Mammary epithelial cell (primary cell): ENCODE measurements around the gene IAH1.

Source experiments
- CTCF ChIP-seq, 2 donors: IDR thresholded peaks in 1 of 2; conservative IDR thresholded peaks in 1 of 2; 2 replicates each; pipeline ENCODE4 v1.5.1; 2011 to 2012; ENCODE audit warnings: inconsistent platforms in 2 of 2, low read length in 2 of 2, mild to moderate bottlenecking in 2 of 2, control low read depth in 1 of 2, low read depth in 1 of 2; ENCODE audit not compliant: insufficient read depth in 1 of 2; ENCODE audit errors: extremely low read depth in 1 of 2
- EZH2 ChIP-seq: IDR thresholded peaks from 2 replicates; pipeline ENCODE4 v1.6.1; 2012; ENCODE audit warnings: low read length, inconsistent platforms, borderline replicate concordance

DNA sequence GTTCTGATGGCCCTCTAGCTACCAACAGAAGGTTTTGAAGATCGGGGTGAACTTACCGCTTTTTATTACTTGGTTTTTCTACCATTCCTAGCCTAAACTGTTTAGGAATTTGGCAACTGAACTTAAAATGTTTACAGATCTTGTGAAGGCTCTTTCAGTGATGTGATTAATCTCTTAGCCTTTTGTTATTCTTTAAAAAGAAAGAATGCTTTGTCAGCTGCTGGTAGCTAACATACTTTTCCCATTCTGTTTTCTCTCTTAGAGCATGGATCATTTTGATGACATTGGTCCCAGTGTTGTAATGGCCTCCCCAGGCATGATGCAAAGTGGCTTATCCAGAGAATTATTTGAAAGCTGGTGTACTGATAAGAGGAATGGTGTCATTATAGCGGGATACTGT, 32.8 kb upstream of the IAH1 start:
- TF ChIP-seq CTCF (conservative IDR thresholded peaks at IDR 0.05 in 1 of 2, IDR thresholded peaks at IDR 0.05 in 1 of 2; ENCODE audit: extremely low read depth in 1 of 2, insufficient read depth in 1 of 2, low read depth in 1 of 2, low read length in 2 of 2) (no peak), EZH2 (no peak)
